ENCODE results near the gene ELOVL2.

ELOVL2 gene

GRCh38 chr6:11056871-11057270 is 12.8 kb upstream of the ELOVL2 start:
- no peak for DNase-seq

DNA sequence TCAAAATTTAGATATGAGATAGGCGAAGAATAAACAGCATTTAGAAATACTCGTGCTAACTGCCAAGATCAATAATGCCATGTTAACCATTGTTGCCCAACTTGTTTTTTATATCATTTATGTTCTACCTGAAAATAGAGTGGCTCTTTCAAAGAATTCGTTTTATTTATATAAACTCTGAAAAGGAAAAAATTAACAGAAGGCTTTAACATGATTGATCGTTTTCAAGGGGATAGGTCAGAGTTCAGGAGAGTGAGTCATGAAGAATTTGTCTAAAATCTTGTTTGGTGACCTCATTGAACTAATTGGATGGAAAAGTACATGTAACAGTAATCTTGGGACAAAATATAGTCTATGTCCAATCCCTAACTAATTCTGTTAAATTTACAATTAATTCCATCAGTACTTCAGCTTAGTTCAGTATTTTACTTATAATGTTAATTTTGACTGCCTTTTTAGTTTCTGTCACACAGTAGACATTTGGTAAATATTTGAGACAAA is 11.1 kb upstream of the ELOVL2 start:
- no peak for DNase-seq

- no peak for DNase-seq
These were observed 10.6 kb upstream of the ELOVL2 start for GRCh38 chr6:11054722-11055121.

DNA sequence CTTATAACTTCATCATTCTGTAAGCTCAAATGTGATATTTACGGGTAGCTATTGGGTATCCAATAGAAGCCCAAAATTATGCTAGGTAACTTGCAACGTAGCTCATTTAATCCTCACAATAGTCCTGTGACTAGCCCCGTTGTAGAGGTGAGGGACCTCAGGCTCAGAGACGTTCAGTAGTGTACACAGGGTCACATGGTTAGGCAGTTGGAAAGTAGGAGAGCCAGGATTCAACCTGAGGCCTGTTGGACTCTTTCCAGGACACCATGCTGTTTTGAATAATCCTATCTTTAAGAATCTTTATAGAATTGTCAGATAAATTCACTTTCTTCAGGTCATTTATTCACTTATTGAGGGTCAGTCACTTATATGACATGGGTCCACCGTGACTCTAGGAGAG is 9.2 kb upstream of the ELOVL2 start:
- no peak for DNase-seq

DNA sequence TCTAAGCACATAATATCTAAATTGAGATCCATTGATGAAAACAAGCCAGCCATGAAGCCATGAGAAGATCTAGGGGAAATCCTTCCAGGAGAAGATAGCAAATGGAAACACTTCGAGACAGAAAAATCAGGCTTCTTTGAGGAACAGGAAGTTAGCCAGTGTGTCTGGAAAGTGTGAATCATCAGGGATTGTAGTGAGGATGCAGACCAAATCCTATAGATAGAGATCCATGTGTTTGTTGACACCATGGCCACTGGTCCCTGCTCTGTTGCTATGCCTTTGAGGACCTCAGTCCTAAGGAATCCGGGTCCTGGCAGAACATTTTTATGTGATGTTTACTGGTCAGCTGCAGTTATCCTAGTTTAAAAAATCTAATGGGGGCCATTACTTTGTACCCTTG is 6.6 kb upstream of the ELOVL2 start:
- no peak for DNase-seq

DNA sequence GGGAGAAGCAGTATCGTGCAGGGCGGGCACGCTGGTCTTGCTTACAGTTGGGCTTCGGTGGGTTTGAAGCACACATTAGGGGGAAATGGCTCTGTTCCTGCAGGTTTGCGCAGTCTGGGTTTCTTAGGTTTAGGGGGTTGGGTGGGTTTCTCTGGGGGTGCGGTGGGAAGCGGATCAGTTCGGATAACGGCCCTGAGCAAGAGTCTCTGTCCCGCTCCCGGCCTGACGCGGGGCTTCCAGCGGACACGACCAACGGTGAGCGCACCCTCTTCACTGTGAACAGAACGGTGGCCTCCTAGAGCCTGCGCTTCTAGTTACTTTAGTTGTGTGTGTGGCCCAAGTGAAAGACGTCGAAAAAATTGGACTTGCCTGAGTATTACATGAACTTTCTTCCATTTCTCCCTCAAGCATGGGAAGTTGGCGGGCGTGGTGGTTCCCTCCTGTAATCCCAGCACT is 635 bp upstream of the ELOVL2 start:
- no peak for DNase-seq

GRCh38 chr6:11043378-11043960 is 636 bp downstream of the ELOVL2 start:
- DNase-seq: no peak

GRCh38 chr6:11042750-11043377 is 1.2 kb downstream of the ELOVL2 start:
- no peak for DNase-seq

- no peak for DNase-seq
These were observed 1.9 kb downstream of the ELOVL2 start for GRCh38 chr6:11042025-11042749.

DNA sequence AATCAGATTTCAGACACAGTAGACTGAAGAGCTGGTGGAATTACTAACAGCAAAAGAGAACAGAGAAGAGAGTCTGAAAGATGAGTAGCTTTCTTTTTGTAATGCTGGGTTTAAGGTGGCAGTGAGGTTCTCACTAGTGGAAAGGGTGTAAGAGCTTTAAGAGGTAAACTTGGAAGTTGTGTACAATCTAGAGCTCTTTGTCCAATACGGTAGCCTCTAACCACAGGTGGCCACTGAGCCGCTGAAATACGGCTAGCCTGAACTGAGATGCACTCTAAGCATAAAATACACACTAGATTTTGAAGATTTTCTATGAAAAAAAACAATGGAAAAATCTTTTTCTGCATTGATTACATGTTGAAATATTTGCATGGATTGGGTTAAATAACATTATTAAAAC is 4.0 kb downstream of the ELOVL2 start:
- DNase-seq: no peak

GRCh38 chr6:11039040-11039439 is 5.1 kb downstream of the ELOVL2 start:
- DNase-seq: no peak

- no peak for DNase-seq
These were observed 7.1 kb downstream of the ELOVL2 start for GRCh38 chr6:11036977-11037430.

DNA sequence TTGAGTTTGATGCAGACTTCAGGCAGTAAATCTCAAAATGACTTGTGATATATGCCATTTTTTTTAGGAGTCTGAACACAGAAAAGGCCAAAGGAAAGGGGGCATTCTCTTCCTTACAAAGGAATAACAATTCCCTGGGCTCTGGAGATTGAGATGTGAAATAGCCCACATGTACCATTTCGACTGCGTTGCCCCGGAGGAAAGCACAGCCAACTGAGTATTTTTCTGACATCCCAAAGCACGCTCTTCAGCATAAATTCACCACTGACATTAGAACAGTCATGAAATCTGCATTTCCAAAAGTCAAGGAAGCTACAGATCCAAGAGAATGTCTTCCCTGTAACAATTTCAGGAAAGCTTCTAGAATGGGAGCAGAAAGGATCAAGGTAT is 7.8 kb downstream of the ELOVL2 start:
- DNase-seq: no peak

DNA sequence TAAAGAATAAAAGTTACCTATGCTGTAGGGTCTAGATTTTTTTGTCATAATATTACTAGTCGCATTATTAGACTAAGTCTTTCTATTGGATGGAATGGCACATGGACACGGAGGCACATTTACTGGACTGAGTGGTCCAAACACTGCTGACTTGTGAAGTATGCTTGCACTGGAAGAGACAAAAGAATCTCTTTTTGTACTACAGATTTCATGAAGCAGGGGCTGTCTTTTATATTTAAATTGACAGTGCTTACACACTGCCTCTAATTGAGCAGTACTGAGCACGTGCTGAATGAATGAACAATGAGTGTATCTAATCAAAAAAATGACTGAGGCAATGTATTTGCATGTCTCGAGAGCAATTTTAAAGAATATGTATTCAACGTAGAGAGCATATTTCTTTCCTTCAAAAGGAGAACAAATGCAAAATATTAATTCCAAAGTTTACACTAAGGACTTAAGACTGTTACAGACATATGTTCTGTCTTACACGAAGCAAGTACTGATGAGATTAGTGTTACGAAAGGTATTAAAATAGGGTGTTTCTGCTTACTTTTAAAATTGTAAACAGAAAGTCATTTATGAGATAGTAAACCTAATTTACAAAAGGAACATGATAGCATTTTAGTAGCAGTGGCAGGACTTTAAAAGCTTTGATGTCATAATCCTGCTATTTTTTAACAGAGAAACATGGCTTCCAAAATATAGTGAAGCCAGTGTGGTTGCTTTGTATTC is 8.3 kb downstream of the ELOVL2 start:
- DNase-seq: no peak

DNA sequence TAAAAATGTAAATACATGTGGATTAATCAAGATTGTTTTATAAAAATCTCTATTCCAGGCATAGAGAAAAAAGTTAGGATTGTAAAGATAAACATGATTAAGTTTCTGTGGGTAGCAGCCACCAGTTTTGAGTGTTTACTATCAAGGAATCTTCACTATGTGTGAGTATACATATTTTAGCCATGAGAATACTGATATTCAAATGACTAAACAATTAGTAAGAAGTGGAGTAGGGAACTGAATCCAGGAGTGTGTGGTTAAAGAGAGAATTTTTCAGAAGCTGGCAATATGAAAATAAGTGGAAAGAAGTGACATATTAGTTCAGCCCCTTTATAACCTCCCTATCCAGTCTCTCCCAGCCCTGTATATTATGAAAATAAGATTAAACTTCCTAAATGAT is 10.3 kb downstream of the ELOVL2 start:
- no peak for DNase-seq

DNA sequence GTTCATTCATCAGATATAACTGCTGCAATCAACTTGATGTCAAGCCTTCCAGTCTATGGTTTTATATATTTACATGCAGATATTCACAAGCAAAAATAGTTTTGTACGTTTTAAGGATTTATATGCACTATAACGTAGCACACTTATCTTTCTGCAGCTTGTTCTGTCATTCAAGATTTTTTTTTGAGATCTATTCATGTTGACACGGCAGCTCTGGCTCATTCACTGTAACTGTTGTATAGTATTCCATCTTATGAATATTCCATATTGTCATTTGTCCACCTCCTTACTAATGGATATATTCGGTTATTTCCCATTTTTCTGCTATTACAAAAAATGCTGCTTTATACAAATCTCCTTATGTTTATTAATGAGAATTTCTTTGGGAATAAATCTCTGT is 13.2 kb downstream of the ELOVL2 start:
- DNase-seq: no peak

- DNase-seq: no peak
These were observed 15.1 kb downstream of the ELOVL2 start for GRCh38 chr6:11028959-11029358.

- no peak for DNase-seq
These were observed 16.5 kb downstream of the ELOVL2 start for GRCh38 chr6:11027565-11028110.

DNA sequence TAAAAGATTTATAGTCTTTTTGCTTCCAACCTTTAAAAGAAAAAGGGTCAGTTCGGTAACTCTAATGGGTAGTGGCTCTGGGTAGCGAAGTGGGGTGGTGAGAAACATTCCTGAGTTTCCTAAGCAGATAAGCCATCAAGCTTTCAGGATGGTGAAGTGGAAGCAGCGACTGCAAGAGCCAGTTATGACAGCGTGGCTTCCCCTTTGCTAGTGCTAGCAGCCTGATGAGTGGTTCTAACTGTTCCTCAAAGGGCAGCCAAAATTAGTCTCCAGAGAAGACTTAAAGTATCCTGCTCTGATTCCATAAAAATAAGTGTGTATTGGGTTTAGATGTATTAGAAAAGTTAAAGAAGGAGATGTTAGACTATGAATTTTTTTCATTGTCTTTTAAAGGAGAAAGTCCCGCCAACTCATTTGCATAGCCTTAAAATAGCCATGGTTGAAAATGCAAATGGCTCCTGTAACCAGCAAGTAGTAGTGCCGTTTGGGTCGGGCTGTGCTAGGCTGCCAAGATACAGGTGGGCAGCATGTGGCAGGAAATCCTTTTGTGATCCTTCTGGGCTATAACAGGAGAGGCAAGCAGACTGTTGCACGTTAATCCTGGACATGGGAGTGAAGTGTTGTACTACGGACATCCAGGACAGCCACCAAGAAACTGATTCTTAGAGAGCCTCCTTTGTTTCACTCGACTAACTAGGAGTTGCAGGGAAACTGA is 18.0 kb downstream of the ELOVL2 start:
- peak; percentile 4 for DNase-seq

- no peak for DNase-seq
These were observed 19.0 kb downstream of the ELOVL2 start for GRCh38 chr6:11025130-11025529.

DNA sequence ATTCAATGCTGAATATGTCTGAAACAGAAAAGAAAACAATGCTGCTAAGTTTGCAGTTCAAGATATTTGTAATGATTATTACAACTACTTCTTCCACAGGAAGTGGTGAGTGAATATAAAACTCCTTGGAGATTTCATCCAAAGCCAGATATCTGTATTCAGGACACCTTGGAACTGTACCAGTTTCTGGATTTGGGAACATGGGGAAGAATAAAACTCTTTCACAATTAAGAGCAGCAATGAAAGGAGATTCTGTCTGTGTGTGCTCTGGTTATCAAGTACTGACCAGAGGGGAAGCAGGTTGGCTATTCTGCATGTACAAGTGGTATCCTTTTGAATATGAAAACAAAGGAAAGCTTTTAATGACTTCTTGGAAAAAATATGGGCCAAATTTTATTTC is 21.1 kb downstream of the ELOVL2 start:
- DNase-seq: no peak

DNA sequence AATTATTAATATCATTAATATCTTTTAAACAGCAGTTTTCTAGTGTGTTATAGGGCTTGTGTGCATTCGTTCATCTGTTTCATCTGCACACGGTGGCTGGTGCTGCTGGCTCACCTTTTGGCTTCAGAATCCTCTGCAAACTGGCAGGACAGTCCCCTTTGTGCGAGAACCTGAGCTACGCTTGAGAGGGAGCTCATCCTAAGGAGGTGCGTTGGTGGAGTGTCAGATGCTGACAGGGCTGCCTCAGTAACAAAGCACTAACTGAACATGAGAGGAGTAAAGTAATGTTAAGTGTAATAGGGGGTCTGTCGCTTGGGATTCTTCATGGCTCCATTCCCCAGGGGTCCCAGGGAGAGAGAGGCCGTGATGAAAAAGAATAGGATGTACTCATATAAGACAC is 22.4 kb downstream of the ELOVL2 start:
- DNase-seq: no peak
